Activated CD4-positive, CD25-positive, alpha-beta regulatory T cell treated with anti-CD3 and anti-CD28 coated beads, Interleukin-2, amount 50 U/mL, for 24 hours (primary cell): ENCODE results near the gene TOMM70.

Experiments used
- ATAC-seq, 2 donors: fragments of 150-1000 bp; cut with Tn5 transposase; one replicate each; pipeline ENCODE4 v1.10.0; 2021; ENCODE audit warnings: mild to moderate bottlenecking in 1 of 2, moderate library complexity in 1 of 2

TOMM70 gene

GRCh38 chr3:100319951-100320350 lies 80.9 kb downstream of the TOMM70 start:
- no peak for ATAC-seq

- ATAC-seq: peak in 1 of 2 donors; percentile 41
Measured at GRCh38 chr3:100317912-100318311, 83.0 kb downstream of the TOMM70 start.

- peak in 1 of 2 donors; percentile 65 for ATAC-seq
Measured at GRCh38 chr3:100316641-100317069, 84.2 kb downstream of the TOMM70 start.
